ENCODE data around the gene CNTN3. TPM values are rescaled to one million over a fixed set of nuclear protein-coding genes. Genes with fewer than 3 reads are reported as not detected.

The CNTN3 gene
- total RNA-seq, 2 experiments from 2014 or later, result not detected

GRCh38 chr3:74606996-74607395 lies 7.5 kb downstream of the CNTN3 start:
- Histone ChIP-seq H3K27ac (ENCODE audit: low read depth, low read length, poor library complexity, severe bottlenecking) (no peak overlapping the region), H3K79me2 (ENCODE audit: insufficient read depth, low read depth, low read length) (no peaks in the 10 kb centered on the region), H3K4me3 (ENCODE audit: low read depth, low read length, poor library complexity, severe bottlenecking) (no peak overlapping the region), H3K4me2 (ENCODE audit: low read length) (no peak overlapping the region), H3K4me1 (ENCODE audit: insufficient read depth, low read length, poor library complexity, severe bottlenecking) (no peaks in the 10 kb centered on the region), H3K9me3 (ENCODE audit: low read length) (no peaks in the 10 kb centered on the region), H3K36me3 (ENCODE audit: insufficient read depth, low read length) (no peaks in the 10 kb centered on the region), H2AFZ (ENCODE audit: low read length) (no peak overlapping the region), H3K9me2 (ENCODE audit: insufficient read depth, low read length) (no peaks in the 10 kb centered on the region), H4K20me1 (ENCODE audit: insufficient read depth, low read length) (no peaks in the 10 kb centered on the region)
- BruUV-seq (replicated peaks), result no TSS peak
- intact Hi-C loops (cut with micrococcal nuclease; ENCODE audit: unreplicated experiment), result no loop called here
- TF ChIP-seq CTCF (conservative IDR thresholded peaks at IDR 0.05; ENCODE audit: low read length), result no peak
- no peak for TF ChIP-seq EZH2phosphoT487 (IDR thresholded peaks at IDR 0.05; ENCODE audit: borderline replicate concordance, low read depth, low read length)
- DNase-seq (ENCODE audit: low spot score), result no peak
- ChIA-PET CTCF (ENCODE audit: unreplicated experiment) (no interaction called here), POLR2A (no interaction called here)

- BruUV-seq (replicated peaks), result no TSS peak
These were observed 9.0 kb downstream of the CNTN3 start for GRCh38 chr3:74605437-74605836.

GRCh38 chr3:74603292-74603691 lies 11.2 kb downstream of the CNTN3 start:
- Histone ChIP-seq H3K9me3 (ENCODE audit: low read length) (no peaks in the 10 kb centered on the region), H4K20me1 (ENCODE audit: insufficient read depth, low read length) (no peaks in the 10 kb centered on the region), H2AFZ (ENCODE audit: low read length) (no peak overlapping the region), H3K27ac (ENCODE audit: low read depth, low read length, poor library complexity, severe bottlenecking) (no peak overlapping the region), H3K4me2 (ENCODE audit: low read length) (no peak overlapping the region), H3K36me3 (ENCODE audit: insufficient read depth, low read length) (no peaks in the 10 kb centered on the region), H3K4me3 (ENCODE audit: low read depth, low read length, poor library complexity, severe bottlenecking) (no peak overlapping the region), H3K4me1 (ENCODE audit: insufficient read depth, low read length, poor library complexity, severe bottlenecking) (no peaks in the 10 kb centered on the region), H3K79me2 (ENCODE audit: insufficient read depth, low read depth, low read length) (no peaks in the 10 kb centered on the region), H3K9me2 (ENCODE audit: insufficient read depth, low read length) (no peaks in the 10 kb centered on the region)
- TF ChIP-seq EZH2phosphoT487 (IDR thresholded peaks at IDR 0.05; ENCODE audit: borderline replicate concordance, low read depth, low read length), result no peak
- no peak for TF ChIP-seq CTCF (conservative IDR thresholded peaks at IDR 0.05; ENCODE audit: low read length)
- ChIA-PET POLR2A (no interaction called here), CTCF (ENCODE audit: unreplicated experiment) (no interaction called here)
- no TSS peak for BruUV-seq (replicated peaks)
- no peak for DNase-seq (ENCODE audit: low spot score)
- intact Hi-C loops (cut with micrococcal nuclease; ENCODE audit: unreplicated experiment), result no loop called here

More at GRCh38 chr3:74605437-74605836, 9.0 kb downstream of the CNTN3 start:
- no peaks in the 10 kb centered on the region for H3K36me3 ChIP-seq (ENCODE audit: insufficient read depth, low read length)
- intact Hi-C loops (cut with micrococcal nuclease; ENCODE audit: unreplicated experiment), result no loop called here
- no peaks in the 10 kb centered on the region for H4K20me1 ChIP-seq (ENCODE audit: insufficient read depth, low read length)
- no peak for DNase-seq (ENCODE audit: low spot score)
- POLR2A ChIA-PET, result no interaction called here
- no peaks in the 10 kb centered on the region for H3K9me2 ChIP-seq (ENCODE audit: insufficient read depth, low read length)
- no peak overlapping the region for H3K27ac ChIP-seq (ENCODE audit: low read depth, low read length, poor library complexity, severe bottlenecking)
- no peaks in the 10 kb centered on the region for H3K79me2 ChIP-seq (ENCODE audit: insufficient read depth, low read depth, low read length)
- H3K4me3 ChIP-seq (ENCODE audit: low read depth, low read length, poor library complexity, severe bottlenecking), result no peak overlapping the region
- no peak overlapping the region for H2AFZ ChIP-seq (ENCODE audit: low read length)
- no peaks in the 10 kb centered on the region for H3K4me1 ChIP-seq (ENCODE audit: insufficient read depth, low read length, poor library complexity, severe bottlenecking)
- TF ChIP-seq EZH2phosphoT487 (IDR thresholded peaks at IDR 0.05; ENCODE audit: borderline replicate concordance, low read depth, low read length) (no peak), CTCF (conservative IDR thresholded peaks at IDR 0.05; ENCODE audit: low read length) (no peak)
- no peak overlapping the region for H3K4me2 ChIP-seq (ENCODE audit: low read length)
- no peaks in the 10 kb centered on the region for H3K9me3 ChIP-seq (ENCODE audit: low read length)
- CTCF ChIA-PET (ENCODE audit: unreplicated experiment), result no interaction called here

All from OCI-LY7 (cell line).